Measurements from ENCODE around the gene IRX5.
A peak's percentile ranks its signal among the peaks of the same experiment; 100 is the strongest.

Gene IRX5

DNA sequence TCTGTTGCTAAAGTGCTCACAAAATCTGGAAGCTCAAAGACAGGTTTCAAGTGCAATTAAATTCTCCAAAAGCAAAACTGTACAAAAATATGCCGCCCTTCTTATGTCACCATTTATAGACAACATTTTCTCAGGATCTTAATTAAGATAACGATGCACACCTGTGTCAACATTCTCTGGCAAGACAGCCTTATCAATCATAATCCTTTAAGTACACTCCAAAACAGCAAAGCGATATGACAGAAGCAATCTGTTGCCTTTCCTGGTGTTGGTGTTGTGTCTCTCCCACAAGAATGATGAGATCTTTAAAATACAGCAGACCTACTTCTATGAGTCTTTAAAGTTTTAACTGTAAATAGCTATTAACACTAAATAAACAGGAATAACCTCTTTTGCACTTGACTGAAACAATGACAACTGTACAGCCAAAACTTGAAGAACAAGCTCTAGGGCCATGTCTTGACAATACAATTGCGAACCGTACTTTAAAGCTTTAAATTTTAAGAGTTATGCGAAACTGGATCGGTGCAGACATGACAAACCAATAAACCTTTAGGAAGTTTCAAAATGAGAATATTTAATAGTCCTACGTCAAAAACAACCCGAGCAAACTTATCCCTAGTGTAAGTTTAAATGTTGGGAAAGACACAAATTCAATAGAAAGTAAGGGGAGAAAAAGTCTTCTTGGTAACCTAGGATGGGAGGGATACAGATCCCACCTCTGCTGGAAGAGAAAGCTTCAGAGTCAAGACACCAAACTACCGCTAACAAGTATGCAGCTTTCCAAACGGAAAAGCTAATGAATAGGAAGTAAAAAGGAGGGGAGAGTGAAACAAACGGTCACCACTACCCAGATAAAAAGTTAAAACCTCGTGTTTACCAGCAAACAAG, 3.3 kb upstream of the IRX5 start:
- peak; percentile 16 for DNase-seq (ENCODE audit: low read depth)
- H3K4me3 ChIP-seq (ENCODE audit: low read depth, low read length), result peak overlapping the region; percentile 85
- TF ChIP-seq MAX (IDR thresholded peaks at IDR 0.05; ENCODE audit: low read depth, low read length), result no peak
- no peak for TF ChIP-seq POLR2A (IDR thresholded peaks at IDR 0.05; ENCODE audit: extremely low read depth, insufficient read length)
- no peak for TF ChIP-seq CTCF (IDR thresholded peaks at IDR 0.05; ENCODE audit: low read depth, low read length)
- no peak for TF ChIP-seq MYC (IDR thresholded peaks at IDR 0.05; ENCODE audit: low read depth, low read length)

DNA sequence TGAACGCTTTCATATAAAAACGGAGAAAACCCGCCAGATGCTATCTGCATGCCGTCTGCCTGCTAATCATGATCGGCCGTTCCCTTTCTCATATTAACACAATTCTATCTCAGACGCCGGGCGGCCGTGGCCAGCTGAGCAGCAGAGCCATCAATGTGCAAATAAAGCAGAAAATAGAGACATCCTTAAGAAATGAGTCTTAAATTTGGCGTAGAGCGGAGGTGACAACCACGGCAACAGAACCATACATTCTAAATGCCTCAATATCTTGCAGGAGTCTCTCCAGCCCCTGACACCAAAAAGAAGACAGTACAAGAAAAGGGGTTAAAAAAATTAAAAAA, 2.7 kb upstream of the IRX5 start:
- peak; percentile 71 for DNase-seq (ENCODE audit: low read depth)

DNA sequence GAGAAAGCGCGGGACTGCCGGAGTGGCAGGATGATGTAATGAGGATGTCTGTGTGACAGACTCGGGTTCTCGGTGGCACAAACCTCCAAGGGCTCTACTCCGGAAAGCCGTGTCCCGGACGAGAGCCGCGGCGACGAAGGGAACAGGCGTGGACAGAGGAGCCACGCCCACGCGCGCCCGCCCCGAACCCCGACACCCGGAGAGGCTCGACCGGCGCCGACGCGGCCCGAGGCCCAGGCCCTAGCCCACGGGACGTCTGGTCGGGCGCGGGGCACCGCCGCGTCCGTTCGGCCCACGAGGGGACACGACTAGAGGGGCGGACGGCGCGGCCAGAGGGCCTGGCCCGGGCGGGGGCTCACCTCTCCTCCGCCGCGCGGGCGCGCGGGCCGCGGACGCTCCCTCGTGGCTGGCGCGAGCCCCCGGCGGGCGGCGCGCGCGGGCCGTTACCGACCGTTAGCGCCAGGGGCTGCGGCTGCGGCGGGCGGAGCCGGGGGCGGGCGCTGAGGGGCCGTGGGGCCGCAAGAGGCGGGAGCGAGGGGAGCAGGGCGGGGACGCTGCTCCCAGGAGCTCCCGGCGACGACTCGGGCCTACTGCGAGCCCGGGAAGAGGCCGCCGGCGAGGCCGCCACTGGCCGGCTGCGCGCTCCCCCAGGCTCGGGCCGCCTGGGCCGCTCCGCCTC, 2.1 kb upstream of the IRX5 start:
- TF ChIP-seq POLR2A (IDR thresholded peaks at IDR 0.05; ENCODE audit: extremely low read depth, insufficient read length) (no peak), MYC (IDR thresholded peaks at IDR 0.05; ENCODE audit: low read depth, low read length) (peak; percentile 6; the same call in 1 of the 2 replicates)
- peak; percentile 86 for DNase-seq (ENCODE audit: low read depth)
- H3K4me3 ChIP-seq (ENCODE audit: low read depth, low read length), result peak overlapping the region; percentile 85

More for the DNA sequence above, 2.7 kb upstream of the IRX5 start:
- H3K4me3 ChIP-seq (ENCODE audit: low read depth, low read length), result peak overlapping the region; percentile 85
- TF ChIP-seq CTCF (IDR thresholded peaks at IDR 0.05; ENCODE audit: low read depth, low read length), result no peak
- no peak for TF ChIP-seq MYC (IDR thresholded peaks at IDR 0.05; ENCODE audit: low read depth, low read length)
- no peak for TF ChIP-seq POLR2A (IDR thresholded peaks at IDR 0.05; ENCODE audit: extremely low read depth, insufficient read length)
- peak; percentile 12 for TF ChIP-seq MAX (IDR thresholded peaks at IDR 0.05; ENCODE audit: low read depth, low read length)

GRCh38 chr16:54929090-54930004, 1.3 kb upstream of the IRX5 start:
- TF ChIP-seq MYC (IDR thresholded peaks at IDR 0.05; ENCODE audit: low read depth, low read length), result 0 out of 2 replicates have a peak, but pooled peaks have one; percentile 17
- TF ChIP-seq CTCF (IDR thresholded peaks at IDR 0.05; ENCODE audit: low read depth, low read length), result no peak
- peak; percentile 86 for TF ChIP-seq POLR2A (IDR thresholded peaks at IDR 0.05; ENCODE audit: extremely low read depth, insufficient read length)
- TF ChIP-seq MAX (IDR thresholded peaks at IDR 0.05; ENCODE audit: low read depth, low read length), result no peak; the same call in 1 of the 2 replicates
- peak overlapping the region; percentile 74 for H3K4me3 ChIP-seq (ENCODE audit: low read depth, low read length)
- DNase-seq (ENCODE audit: low read depth), result peak; percentile 99

- TF ChIP-seq MAX (IDR thresholded peaks at IDR 0.05; ENCODE audit: low read depth, low read length) (no peak), POLR2A (IDR thresholded peaks at IDR 0.05; ENCODE audit: extremely low read depth, insufficient read length) (no peak), MYC (IDR thresholded peaks at IDR 0.05; ENCODE audit: low read depth, low read length) (no peak), CTCF (IDR thresholded peaks at IDR 0.05; ENCODE audit: low read depth, low read length) (no peak)
- no peak for DNase-seq (ENCODE audit: low read depth)
- H3K4me3 ChIP-seq (ENCODE audit: low read depth, low read length), result peak overlapping the region; percentile 98
These were observed 129 bp downstream of the IRX5 start for GRCh38 chr16:54930869-54931119.

All from NB4 (cell line).